IPS-NIHi7 (cell line): Measurements from ENCODE around the gene ADGRB3.
A peak's percentile ranks its signal among the peaks of the same experiment; 100 is the strongest.
"Not testable (repeated sequence)": the region's sequence is repeated elsewhere in the genome, so short reads cannot be mapped to it uniquely, and the experiment has no call there.

Experiments
- DNase-seq: peaks from one replicate; pipeline ENCODE4 v3.0.0; 2012; ENCODE audit warnings: mixed read lengths; ENCODE audit errors: extremely low spot score

The ADGRB3 gene

DNA sequence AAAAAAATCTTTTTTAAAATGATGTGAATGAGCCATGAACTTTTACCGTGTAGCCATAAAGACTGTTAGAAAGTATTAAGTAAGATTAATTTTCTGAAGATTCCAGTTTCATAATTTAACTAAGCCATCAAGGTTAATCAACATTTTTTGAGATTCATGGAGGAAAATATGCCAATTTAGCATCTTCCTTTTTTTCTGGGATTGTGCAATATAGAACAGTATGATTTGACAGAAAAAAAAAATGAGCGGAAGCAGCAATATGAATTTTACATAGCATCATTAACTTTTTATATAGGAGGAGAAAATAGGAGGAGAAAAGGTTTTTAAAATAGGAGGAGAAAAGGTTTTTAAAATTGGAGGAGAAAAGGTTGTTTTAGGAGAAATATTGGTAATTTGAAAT lies 306.3 kb downstream of the ADGRB3 start:
- DNase-seq = no peak

DNA sequence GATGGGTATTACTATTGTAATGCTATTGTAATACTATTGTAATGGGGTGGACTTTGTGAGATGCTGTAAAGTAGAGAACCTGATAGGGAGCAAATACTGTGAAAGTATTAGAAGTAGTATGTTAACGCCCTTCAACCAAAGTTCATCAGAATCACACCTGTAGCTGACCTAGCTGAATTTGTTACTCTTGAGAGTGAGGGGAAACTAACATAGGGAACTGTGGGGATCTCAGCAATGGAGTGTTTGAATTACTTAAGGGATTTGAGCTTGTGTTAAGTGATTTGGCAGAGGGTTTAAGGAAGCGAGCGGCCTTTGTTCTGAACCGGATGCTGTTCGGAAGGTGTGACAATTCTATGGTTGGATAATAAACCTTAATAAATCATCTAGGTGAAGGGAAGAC lies 312.6 kb downstream of the ADGRB3 start:
- DNase-seq = no peak

DNA sequence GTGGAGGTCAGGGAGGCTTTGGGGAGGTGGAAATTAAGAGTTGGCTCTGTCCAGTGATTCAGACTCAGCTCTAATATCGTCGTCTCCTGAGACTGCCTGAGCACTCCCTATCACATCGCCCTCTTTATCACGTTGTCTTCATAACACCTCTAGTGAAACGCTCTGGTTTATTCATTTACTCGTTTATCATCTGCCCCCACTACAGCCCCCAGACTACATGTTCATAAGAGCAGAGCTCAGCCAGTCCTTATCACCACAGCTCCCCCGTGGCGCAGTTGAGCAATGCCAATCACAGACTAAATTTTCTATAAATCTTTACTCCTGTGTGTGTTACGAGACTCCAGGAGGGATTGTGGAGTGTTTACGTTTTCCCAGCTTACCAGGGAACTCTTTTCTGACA lies 316.2 kb downstream of the ADGRB3 start:
- no peak for DNase-seq

DNA sequence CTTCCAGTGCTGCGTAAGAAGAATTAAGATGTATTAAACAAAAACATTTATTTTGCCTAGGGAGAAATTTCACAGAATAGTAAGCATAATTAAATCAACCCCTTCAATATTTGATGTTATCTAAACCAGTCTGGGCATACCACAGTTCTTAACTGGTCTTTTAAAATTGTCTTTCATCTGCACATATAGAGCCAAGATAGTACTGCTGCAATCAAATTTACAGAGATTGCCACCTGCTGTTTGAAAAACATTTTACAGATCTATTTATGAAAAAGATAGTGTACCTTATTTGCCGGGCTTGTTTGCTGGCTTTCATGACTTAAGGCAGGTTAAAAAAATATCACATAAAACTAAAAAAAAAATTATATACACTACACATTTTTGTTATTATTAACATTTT lies 323.2 kb downstream of the ADGRB3 start:
- no peak for DNase-seq

DNA sequence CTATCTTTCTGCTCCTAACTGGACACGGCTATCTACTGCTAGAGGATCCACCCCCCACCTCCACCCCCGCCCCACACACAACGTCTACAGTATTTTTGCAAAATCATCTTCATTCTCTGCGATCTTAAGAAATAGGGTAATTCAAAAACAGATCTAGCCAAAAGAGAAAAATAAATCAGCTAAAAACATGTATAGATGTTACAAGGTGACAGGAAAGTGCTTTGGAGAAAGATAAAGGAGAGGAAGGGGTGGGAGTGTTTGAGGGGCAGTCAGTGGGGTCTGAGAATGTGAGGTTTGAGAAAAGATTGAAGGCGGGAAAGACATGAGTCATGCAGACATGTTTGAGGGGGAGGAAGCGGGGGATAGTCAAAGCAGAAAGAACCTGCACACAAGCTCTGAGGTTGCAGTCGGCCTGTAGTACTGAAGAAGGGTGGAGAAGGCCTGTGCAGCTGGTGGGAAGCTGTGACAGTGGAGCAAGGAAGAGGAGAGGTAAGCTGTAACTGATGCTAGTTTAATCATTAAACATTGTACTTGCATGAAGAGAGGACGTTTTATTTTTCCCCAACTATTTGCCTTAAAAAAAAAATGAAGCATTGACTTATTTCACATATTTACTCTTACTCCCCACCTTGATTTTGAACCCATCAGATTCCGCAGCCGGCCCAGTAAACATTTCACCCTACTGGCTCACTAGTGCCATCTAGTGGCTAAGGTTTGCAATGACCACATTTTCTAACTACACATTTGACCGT lies 332.6 kb downstream of the ADGRB3 start:
- peak; percentile 74 for DNase-seq

DNA sequence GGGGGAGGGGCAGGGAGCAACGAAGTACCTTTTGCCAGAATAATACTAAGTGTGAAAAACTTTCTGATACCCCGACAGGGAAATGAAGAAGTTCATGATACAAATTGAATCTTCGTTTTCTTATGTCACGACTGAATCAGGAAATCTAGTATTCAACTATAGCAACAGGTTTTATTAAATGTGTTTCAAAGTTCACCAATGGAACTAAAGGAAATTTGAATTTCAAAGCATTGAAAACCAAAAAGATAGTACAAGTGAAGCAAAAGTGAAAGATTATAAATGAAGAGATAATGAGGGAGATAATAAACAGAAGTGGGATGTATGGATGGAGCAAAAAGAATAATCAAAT lies 333.2 kb downstream of the ADGRB3 start:
- no peak for DNase-seq

DNA sequence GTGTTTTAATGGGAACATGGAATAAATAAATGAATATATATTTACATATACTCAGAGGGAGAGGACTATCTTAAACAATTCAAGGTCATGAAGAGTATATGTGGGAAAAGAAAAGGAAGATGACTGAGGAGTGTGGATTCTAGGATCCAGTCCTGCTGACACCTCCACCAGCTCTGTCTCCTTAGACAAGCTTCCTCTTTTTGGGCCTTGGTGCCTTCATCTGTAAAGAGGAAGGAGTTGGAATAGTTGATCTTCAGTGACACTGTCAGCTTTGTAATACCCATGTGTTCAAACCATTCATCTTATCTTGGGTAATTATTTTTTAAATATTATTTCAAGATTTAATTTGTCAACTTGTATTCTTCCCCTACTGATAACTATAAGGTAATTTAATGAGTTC lies 338.0 kb downstream of the ADGRB3 start:
- no peak for DNase-seq

DNA sequence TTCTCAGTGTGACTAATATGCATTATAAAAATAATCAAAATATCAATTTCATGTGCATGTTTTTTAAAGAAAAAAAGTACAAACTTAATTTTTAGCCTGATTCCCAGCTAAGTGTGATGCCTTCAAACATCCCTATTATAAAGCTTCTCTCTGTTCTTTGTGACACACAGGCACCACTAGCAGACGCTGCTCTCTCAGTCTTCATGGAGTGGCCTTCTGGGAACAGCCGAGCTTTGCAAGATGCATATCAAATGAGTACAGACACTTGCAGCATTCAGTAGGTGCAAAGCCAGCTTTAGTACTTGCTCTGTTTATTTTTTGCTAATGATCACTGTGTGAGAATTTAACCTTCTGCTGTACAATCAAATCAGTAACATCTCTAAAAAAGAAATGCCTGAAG lies 340.0 kb downstream of the ADGRB3 start:
- DNase-seq = peak; percentile 35

DNA sequence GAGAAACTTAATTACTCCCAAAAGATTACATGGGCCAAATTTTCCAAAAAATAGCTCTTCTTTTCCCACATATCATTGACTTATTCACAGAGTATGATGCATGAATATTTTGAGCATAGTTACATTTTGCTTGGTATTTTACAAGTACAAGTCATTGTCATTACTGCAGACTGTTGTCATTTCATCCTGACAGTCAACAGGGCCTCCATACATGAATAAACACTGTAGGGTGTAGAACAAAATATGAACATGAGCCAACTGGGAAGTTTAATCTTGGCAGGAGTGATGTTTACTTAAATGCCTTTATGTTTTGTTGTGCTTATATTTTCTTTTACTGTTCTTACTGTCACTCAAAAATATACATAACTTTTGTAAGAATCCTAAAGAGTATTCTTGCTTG lies 340.7 kb downstream of the ADGRB3 start:
- no peak for DNase-seq

DNA sequence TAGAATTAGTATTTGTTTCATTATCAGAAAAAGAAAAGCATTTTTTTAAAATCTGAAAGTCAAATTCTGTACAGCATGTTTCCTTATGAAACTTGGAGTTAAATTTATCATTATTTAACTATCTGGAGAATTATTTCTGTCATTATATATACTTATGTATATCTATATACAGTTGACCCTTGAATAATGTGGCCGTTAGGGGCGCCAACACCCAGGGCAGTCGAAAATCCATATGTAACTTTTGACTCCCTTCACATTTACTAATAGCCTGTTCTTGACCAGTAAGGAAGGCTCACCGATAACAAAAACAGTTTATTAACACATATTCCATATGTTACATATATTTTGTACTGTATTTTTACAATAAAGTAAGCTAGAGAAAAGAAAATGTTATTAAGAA lies 341.2 kb downstream of the ADGRB3 start:
- DNase-seq = no peak

DNA sequence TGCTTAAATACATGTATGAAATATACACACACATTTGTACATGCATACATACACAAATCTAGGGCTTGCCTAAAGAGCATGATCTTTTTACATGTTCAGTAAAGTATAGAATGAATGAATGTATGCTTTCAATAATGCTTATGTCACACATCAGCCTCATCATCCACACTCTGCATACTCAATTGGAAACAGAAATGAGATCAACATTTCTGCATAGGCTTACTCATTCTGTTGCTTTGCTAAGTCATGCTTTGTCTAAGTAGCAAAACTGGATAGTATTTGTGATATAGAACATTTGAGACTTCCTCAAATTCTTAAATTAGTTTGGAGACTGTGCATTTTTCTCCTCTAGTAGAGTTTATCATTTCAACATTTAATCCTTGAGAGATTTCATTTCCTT lies 343.3 kb downstream of the ADGRB3 start:
- no peak for DNase-seq

DNA sequence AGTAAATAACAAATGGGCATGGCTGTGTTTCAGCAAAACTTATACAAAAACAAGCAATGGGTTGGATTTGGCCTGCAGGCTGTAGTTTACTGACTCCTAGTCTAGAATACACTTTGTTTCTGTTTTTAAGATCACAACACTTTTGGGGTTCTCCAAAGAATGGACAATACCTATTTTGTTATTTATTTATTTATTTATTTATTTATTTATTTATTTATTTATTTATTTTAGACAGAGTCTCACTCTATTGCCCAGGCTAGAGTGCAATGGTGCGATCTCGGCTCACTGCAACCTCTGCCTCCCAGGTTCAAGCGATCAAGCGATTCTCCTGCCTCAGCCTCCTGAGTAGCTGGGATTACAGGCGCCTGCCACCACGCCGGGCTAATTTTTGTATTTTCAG lies 346.6 kb downstream of the ADGRB3 start:
- DNase-seq = not testable (repeated sequence)

DNA sequence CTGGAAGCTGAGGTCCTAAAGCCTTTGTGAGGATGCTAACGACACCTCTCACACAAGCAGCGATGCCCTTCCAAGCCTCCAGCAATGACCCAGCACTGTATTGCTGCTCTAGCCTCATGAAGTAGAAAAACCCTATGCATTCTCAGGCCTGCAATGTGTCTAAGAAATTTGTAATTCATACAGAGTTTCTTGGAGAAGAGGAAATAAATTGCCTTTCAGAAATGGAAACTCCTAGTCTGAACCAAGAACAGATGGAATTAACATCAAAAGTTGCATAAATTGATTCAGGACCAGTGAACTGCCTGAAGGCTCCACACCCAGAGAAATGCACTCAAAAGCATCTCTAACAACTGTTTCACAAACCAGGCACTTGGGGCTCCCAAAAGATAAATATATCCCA lies 353.6 kb downstream of the ADGRB3 start:
- DNase-seq = no peak

DNA sequence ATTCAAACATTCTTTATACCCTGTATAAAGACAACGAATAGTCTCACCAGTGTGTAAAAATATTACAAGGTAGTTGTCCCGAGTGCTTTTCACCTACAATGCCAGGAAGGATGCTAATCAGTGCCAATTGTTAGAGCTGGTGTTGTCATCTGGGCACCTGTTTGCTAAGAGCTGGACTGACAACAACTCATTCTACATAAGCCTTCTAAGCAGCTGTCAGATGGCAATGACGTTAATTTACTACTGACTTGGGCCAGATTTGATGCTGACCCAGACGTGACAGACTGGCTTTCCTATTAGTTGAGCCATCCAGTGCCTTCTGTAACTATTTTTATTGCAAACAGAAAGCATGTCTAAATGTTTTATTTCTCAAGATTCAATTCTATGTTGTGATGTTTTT lies 355.2 kb downstream of the ADGRB3 start:
- DNase-seq = no peak

DNA sequence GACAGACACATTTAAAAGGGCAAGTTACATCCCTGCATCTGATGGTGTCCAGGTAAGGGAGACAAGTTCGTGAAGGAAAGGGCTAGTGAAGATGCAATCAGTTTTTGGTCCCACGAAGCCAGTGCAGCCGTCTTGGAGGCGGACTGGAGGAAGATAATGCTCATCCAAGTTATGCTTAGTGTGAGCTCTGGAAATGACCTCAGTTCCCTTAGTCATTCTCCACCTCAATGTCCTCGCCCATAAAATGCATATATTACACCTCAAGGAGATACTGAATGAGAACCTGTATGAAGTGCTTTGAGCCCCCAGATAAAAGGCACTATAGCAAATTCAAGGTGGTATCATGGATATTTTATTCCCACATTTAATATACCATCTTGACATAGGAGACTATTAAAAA lies 358.8 kb downstream of the ADGRB3 start:
- no peak for DNase-seq

DNA sequence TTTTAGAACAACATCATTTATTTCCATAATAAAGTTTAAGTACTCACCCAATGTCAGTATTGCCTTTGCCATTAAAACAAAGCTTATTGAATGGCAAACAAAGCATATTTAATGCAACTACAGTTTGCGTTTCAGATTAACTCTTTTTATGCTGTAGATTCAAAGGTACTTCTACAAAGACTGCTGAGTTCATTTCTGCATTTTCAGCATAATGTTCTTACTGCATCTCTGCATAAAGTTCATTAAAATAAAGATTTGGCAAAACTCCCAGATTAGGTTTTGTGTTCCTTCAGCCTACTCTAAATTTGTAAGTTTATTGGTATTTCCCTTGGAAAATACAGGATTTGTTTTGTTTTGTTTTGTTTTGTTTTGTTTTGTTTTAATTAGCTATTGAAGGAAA lies 359.4 kb downstream of the ADGRB3 start:
- no peak for DNase-seq

DNA sequence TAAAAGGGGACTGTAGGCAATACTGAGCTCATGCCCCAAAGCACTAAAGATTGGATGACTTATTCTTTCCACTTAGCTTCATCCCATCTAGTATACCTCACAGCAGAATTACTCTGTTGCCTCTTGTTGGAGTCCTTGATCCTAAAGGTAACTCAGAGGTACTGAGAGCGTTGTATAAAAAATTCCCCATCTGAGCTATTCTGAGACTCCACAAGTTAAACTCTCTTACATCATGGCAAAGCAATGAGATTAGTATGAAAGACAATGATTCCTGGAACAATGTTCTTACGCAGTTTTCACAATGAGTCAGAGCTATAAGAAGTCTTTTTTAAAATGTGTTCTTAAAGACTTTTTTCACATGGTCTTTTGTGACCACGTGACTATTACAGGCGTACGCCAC lies 370.1 kb downstream of the ADGRB3 start:
- no peak for DNase-seq

DNA sequence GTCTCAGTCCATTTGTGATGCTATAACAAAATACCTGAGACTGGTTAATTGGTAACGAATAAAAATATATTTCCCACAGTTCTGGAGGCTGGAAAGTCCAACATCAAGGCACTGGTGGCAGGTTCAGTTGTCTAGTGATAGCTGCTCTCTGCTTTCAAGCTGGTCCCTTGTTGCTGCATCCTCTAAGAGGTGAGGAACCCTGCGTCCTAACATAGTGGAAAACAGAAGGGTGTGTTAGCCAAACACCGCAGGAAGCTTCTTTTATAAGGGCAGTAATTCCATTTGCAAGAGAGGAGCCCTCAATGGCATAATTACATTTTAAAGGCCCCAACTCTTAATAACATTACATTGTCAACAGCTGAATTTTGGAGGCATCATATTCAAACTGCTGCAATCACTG lies 372.7 kb downstream of the ADGRB3 start:
- DNase-seq = no peak

DNA sequence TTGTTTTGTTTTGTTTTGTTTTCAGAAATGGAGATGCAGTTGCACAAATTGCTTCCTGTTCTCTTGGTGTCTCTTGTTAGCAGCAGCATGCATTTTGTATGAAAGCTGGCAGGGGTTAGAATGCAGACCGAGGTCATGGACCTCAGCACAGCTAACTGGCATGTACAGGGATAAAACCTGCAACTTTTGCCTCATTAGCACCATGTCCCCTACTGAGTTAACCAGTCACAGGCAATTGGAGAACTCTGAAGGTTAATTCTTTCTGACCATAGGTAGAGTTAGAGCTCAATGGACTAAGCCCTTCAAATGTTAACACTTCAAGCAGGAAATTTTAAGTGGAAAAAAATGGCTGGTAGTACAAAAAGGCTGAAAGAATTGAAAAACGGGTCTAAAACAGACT lies 377.1 kb downstream of the ADGRB3 start:
- no peak for DNase-seq

DNA sequence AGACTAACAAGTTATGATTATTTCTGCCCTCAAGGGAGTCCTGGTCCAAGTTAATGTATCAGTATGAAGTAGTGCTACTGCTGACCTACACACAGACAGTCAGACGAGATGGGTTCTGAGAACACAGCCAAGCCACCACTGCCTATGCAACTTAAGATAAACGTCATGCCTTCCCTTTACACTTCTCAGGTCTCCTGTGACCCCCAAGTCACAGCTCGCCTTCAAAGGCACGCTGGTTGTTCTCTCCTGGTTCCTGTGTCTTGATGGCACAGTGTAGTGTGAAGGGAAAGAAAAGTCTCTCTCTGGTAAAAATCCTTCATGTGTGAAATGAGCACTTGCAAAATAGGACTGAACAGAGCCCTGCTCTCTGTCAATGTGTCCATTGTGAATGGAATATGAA lies 377.8 kb downstream of the ADGRB3 start:
- no peak for DNase-seq

DNA sequence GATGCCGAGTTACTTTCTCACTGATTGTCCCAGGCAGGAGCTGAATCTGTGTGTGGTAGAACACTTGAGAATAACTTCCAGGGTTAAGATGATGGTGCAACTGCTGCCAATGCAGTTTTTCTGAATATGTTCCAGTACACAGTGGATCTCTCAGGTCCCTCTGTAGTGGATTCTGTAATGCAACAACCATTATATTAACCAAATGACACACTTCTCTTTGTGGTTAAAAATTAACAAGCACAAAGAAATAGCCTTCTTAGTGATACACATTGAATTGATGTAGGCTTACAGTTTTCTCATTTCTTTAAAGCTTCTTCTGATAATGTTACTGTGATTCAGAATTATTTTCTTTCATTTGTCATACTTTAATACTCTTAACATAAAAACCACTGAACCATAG lies 383.8 kb downstream of the ADGRB3 start:
- no peak for DNase-seq

DNA sequence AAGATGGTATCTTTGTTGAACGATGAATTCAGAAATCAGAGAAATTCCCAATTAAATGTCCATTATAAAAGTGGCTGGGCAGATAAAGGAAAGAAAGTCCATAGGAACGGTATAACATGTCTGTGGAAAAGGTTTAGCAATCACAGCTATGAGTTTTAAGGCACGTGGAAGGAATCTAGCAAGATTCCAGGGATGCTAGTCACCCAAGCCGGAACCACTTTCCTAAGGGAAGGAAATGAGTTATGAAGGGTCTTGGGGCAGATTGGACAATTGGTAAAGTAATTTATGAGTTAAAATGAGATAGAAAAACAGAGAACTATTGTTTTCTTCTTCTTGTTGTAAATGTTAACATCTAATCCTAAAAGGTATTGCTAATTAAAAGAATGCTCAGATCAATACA lies 384.8 kb downstream of the ADGRB3 start:
- DNase-seq = no peak

DNA sequence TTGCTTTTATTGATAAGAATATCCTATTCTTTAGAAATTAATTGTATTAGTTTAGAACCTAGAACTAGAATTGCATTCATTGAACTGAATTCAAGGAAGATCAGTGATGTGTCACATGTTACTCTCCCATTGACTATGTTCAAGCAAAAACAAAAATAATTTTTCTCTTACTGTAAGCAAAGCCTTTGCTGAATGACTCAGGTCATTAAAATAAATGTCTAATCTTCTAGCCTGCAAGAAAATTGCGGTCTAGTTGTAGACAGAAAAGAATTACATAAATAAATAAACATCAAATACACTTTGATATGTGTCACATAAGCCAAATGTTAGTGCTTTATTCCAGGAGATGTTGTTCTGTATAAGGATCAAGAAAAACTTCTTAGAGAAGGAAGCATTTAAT lies 387.9 kb downstream of the ADGRB3 start:
- no peak for DNase-seq

DNA sequence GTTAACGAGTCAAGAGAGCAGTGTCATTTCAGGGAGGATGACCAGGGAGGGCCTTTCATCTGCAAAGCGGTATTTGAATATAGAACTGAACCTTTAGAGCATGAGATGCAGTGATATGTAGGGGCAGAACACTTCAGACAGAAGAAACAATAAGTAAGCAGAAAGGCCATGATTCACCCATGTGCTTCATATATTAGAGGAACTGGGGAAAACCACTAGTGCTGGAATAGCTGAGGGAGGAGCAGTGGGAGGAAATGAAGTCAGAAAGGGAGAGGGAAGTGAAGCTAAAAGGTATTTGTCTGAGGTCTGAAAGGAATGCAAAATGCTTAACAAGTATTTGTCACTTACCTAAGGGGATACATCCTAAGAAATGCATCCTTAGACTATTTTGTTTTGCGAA lies 391.2 kb downstream of the ADGRB3 start:
- no peak for DNase-seq
